Effector CD8-positive, alpha-beta T cell (primary cell): ENCODE results near the gene KRT76.

Experiments used
- DNase-seq: peaks from one replicate; lab custom pipeline; 2025; lab: John Stamatoyannopoulos, UW
- total RNA-seq, 4 experiments: gene quantifications; one replicate each; lab custom pipeline; 2026; lab: John Stamatoyannopoulos, UW

Gene KRT76
- total RNA-seq: 0 to 0.18 (median 0) reads per million in 4 experiments

DNA sequence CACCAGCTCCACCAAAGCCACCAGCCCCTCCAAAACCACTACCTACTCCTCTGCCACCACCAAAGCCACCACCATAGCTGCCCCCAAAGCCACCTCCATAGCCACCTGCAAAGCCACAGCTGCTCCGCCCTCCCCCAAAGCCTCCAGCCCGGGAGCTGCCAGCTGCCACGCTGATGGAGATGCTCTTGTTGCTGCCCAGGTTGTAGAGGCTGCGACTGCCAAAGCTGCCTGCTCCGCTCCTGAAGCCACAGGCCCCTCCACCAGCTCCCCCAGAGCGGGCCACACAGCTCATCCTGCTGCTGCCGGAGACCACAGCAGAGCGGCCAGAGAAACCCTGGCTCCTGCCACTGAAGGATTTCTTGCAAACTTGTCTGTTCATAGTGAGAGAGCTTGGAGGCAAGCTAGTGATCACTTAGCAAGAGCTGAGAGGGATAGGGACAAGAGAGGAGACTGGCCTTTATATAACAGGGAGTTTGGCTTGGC lies at the start of gene KRT76:
Gene KRT76, minus strand, starts transcription at position 433 of the 483 bp plus-strand sequence. Its CDS starts 54 bp downstream, at position 379.
- no peak for DNase-seq

DNA sequence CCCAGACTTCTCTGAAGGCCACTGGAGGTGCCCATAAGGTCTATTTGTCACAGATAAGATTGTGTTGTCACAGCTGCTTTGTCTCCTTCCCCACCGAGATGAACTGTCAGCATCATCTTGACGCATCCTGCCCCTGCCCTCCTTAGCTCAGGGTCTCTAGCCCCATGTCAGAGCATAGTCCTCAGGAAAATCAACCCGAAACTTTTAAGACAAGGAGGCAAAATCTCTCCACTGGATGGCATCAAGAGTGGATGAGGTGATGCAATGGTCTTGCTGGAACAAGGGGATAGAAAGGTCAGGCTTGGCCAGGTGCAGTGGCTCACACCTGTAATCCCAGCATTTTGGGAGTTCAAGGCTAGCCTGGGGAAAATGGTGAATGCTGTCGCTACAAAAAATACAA lies 48.8 kb upstream of the KRT76 start:
- no peak for DNase-seq

DNA sequence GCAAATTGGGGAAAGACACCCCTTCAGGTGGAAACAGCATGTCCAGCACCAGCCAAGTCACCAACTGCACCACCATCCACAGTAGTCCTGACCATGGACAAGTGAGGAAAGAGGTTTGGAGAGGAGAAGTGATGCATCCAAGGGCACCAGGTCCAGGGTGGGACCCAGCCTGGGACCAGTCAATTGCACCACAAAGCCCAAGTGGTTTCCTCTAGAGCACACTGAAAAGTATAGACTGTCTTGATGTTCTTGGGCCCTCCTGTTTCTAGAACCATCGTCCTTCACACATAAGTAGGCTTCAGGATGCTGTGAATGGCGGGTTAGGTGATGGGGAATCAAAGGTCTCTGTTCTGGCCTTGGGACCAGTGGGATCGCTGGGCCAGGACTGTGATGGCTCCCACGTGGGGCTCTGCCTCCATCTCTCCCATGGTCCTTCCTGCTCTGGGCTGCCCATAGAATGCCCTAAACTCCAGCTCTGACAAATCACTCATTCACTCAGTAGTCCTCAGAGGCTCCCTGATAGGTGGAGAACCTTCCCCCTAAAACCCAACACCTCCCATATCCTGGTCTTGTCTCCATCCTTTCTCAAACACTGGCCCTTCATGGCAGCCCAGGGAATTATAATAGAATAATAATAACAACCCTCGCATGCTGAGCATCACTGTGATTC lies 47.7 kb upstream of the KRT76 start:
- DNase-seq: no peak

DNA sequence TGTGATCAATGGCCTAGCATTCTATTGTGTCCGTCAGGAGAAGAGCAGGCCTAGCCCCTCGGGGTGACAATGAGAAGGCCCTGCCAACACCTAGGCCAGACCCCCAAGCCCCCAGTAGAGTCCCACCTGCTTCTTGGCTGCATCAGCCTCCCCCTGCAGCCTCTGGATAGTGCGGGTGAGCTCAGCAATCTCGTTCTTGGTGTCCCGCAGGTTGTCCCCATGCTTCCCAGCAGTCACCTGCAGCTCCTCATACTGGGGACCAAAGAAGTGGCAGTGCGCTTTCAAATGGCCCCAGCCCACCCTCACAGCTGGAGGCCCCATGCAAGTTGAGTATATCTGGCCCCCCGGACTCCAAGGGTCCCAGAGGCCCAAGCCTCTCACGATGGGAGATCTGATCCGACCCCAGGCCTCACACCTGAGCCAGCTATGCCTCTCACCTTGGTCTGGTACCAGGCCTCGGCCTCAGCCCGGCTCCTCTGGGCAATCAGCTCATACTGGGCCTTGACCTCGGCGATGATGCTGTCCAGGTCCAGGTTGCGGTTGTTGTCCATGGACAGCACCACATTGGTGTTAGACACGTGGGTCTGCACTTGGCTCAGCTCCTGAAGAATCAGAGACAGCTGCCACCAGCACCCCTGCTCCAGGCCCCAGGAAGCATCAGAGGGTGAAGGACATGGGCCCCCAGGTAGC lies 46.8 kb upstream of the KRT76 start:
- DNase-seq: no peak

DNA sequence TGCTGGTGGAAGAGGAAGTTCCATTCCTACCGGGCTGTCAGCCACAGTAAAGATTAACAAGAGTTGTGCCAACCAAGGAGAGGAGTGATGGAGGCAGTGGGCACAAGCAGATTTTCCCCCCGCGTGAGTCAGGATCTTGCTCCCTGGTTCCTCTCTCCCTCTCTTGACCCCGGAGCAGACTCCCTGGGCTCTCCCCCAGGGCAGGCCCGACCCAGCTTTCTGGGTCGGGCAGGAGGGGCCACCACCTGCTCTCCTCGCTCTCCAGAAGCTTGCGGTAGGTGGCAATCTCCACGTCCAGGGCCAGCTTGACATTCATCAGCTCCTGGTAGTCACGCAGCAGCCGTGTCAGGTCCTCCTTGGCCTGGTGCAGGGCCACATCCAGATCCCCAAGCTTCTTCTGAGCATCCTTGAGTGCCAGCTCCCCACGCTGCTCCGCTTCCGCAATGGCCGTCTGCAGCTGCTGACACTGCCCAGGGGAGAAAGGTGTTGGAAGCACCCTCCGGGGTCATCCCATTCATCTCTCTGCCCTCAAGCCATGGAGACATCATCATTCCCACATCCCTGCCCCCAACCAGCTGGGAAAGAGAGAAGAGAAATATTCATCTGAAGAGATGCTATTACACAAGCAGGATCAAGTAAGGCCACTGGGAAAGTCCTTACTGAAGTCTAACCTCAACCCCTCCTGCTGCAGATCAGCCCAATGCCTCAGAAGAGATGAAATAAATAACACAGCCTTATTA lies 45.8 kb upstream of the KRT76 start:
- no peak for DNase-seq

DNA sequence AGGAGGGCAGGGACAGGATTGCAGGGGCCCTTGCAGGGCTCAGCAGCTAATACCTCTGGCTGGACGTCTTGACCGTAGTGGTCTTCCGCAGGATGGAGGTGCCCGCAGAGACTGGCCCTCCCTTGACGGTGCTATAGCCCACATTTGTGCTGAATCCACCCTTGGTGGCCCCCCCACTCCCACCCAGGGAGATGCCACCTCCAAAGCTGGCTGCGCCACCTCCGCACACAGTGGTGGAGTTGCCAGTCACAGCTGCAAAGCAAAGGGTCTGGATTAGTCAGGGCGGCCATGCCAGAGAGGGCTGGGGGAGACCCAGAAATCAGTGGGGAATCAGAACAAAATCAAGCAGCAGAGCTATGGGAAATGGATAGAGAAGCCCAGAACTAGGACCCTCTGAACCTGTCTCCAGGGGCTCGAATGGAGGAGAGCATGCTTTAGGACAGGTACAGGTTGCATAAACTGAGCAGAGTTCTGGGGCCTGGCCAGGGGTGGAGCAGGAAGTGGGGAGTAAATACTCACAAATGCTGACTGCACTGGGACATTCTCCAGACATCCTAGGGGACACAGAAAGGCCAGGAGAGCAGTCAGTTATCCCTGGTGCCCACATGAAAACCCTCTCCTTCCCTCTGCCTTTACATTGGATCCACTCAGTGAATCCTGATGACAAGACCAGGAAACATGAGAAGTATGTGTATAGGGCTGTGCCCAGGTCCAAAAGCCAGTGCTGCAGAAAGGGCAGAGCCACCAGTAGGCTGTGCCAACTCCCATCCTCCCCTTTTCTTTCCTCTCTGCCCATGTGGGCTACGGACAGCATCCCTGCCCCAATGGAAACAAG lies 44.9 kb upstream of the KRT76 start:
- no peak for DNase-seq

DNA sequence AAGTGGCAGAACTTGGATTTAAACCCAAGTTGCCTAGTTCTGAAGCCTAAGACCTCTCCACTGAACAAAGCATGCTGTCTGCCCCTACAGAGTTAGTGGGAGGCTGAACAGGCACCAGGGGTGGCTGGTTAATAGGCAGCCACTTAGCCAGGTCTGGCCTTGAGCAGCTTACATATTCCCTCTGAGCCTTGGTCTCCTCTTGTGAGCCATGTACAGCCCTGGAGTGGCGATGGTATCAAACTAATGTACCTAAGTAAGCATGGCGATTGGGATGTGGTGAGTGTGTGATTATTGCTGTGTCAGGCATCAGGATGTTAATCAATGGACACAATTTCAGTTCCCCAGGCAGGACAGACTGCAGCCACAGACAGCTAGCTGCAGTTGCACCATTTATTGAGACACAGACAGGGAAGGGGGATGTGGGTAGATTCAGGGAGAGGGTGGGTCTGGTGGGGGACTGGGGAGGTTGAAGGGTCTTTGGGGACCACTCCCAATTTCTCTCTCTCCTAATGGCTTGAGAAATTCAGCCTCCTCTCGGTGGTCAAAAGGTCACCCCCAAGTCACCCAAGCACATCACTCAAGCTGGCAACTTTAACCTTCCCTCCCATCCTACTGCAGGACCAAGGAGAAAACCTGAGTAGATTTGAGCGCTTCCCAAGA lies 44.1 kb upstream of the KRT76 start:
- DNase-seq: no peak

DNA sequence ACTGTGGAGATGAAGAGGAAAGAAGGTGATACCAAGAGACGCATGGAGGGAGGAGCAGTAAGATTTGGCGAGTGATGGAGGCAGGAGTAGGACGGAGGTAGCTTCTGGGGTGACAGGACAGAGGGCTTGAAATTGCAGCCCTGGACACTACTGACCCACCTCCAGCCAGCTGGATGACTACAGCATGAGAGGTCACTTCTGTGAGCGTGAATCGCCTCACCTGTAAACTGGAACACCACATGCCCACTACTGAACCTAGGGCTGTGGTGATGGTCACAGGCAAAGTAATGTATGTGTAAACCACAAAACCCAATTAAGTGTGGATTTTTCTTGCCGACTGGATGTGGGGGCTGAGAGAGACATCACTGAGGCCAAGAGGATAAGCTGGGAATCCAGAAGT lies 43.4 kb upstream of the KRT76 start:
- DNase-seq: no peak

DNA sequence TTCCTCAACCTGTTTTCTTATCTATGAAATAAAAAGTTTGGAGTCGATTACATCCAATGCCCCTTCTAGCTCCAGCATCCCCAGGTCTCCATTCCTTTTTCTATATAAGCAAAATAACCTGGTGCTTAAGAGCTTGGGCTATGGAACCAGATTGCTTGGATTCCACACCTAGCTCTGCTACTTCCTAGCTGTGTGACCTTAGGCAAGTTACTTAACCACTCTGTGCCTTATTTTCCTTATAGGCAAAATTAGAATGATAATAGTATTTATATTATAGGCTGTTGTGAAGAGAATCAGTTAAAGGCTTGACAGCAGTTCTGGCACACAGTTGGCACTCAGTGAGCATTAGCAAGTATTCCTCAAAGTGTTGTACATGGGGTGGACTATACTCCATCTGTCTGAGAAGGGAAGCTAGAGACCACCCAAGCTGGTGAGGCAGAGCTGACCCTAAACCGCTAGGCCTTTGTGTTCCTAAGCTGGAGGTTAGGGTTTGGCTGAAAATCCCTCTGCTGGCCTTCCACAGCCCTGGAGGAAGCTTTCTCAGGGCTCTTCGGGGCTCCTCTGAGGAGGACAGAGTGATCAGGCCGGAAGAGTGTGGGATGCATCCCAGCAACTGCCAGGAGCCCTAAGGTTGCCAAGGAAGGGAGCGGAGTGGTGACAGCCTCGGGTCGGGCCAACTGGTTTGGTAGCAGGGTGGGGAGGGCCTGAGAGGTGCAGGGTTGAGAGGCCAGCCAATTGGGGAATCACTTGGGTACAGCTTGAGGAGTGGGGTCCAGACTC lies 42.8 kb upstream of the KRT76 start:
- DNase-seq: no peak

DNA sequence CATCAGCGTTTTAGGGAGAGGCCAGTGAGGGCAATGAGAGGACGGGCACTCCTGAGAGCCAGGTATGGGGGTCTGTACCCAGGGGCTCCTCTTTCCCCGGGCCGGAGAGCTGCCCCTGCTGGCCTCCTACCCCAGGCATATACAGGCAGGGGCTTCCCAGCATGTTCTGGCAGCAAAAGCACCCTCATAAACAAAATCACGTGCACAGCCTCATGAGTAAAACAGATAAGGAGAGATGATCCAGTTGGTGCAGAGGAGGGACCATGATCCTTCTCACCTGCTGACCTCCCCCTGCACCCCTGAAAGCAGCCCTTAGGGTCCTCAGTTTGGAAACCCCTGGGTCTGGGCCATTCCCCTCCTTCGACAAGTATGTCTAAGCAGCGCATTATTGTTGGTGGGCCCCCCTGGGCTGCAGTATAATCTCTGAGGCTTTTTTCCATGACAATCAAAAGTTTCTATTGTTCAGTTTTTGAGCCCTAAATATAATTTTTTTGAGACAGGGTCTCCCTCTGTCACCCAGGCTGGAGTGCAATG lies 41.8 kb upstream of the KRT76 start:
- no peak for DNase-seq

DNA sequence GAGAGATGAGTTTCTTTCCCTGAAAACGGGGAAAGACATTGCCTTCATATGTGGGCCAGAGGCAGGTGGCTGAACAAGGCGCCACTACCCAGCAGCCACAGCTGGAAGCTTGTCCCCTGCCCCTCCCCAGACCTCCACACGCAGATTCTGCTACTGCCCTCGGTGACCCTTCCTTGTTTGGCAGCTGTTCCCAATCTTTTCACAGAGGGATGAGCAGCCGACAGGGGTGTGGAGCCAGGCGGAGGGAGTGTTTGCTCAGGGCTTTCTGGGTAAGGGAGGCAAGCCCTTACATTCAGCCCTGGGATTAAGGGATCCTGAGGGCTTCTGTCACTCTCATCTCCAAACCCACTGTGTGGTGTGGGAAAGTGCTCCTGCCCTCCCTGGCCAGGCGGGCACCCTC lies 41.2 kb upstream of the KRT76 start:
- DNase-seq: no peak

DNA sequence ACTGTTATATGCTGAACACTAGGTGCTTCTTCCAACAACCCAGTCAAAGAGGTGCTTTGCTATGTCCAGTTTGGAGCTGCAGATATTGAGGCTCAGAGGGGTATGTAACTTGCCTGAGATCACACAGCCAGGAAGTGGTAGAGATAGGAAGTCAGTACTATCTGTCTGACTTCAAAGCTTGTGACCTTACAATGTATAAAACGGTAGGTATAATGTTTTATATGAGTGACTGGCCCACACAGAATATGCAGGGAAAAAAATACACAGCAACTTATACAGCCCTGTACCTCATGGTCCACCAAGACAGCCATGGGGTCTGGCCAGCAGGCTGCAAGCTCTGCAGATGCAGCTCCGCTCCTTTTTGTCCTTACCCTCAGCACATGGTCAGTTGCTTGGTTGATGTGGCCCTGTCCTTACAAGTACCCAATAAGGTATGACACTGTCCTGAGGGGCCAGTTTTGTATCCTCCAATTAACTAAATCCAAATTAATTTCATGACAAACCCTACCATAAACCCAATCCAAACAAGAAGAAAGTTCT lies 40.6 kb upstream of the KRT76 start:
- no peak for DNase-seq

DNA sequence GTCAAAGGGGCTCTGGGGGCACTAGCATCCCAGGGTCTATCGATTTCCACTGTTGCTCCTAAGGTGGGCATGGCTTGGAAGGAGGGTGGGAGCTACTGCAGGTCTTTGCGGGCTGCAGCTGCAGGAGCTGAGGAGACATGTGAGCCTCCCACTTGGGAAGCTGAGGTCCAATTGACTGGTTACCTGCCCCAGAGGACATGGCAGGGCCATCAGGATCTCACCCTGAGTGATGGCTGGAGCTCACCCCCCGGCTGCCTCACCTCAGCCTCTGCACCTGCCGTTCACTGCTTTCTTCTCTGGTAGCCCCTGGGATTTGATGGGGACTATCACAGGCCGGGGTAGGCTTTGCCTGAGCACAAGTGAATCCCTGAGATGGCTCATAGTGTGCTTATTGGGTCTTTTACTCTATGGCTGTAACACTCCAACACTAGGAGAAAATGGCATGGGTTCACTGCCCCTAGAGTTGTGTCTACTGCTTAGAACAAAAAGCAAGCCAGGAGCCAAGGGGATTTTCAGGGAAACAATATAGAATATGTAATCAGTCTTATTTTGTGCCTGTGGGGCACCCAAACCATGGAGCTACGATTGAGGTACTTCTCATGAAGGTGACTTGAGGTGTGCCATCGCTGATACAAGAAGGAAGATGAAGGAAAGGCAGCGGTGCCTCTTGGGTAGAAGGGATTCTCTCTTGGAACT lies 40.0 kb upstream of the KRT76 start:
- no peak for DNase-seq

DNA sequence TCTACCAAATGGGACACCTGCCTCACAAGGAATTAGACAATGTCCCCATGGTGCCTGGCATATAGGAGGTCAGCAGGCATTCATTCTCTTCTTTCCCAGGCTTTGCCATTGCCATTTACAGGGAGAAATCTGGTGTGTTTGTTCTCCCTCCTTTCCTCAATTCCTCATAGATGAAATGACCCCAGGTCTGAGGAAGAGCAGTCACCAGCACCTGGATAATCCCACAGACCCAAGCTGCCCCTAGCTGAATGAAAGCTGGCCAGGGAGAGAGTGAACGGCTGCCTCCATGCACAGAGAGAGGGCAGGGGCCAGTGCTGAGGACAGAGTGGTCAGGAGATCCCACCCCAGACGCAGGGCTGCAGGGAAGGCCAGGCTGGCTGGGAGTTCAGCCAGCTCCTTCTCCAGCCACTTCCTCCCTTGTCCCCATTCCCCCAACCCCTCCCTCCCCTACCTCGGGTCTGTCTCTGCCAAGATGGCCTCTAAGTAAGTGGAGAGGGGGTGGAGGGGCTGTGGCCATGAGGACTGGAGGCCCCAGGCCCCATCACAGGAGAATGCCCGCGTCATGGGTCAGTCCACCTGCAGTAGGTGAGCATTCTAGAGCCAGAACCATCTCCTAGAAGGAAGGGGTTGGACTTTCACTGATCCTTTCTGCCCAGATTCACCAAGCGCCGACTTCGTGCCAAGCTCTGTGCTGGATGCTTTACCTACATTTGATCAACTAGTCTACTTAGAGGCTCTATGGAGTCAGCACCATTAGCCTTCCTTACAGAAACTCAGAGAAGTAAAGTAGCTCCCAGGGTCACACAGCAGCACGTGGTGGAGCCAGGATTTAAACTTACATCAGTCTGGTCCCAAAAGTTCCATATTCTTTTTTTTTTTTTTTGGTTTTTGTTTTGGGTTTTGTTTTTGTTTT lies 38.8 kb upstream of the KRT76 start:
- no peak for DNase-seq

DNA sequence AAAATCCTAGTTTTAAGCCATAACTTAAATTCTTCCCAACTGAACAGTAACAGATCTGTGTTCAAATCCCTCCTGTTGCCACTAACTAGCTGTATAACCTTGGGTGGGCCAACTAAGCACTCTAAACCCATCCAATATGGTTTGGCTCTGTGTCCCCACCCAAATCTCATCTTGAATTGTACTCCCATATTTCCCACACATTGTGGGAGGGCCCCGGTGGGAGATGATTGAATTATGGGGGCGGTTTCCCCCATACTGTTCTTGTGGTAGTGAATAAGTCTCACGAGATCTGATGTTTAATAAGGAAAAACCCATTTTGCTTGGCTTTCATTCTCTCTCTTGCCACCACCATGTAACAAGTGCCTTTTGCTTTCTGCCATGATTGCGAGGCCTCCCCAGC lies 38.0 kb upstream of the KRT76 start:
- DNase-seq: no peak

DNA sequence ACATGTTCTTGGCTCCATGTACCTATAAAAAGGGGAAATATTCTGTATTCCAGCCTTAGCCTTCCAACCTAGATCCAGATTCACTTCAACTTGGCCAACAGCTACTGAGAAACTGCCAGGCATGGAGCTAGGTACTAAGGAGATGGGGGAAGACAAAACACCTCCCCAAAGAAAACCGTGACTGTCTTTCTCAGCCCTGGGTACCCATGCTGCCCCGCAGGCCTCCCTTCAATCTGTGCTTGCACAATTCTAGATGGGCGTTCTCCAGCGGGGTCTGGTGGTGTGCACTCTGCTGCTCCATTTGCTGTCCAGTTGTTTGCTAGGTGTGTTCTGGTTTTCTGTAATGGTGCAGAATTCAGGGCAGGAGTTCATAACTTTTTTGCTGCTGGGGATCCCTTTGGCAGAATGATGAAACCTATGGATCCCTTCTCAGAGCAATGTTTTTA lies 37.6 kb upstream of the KRT76 start:
- DNase-seq: no peak

DNA sequence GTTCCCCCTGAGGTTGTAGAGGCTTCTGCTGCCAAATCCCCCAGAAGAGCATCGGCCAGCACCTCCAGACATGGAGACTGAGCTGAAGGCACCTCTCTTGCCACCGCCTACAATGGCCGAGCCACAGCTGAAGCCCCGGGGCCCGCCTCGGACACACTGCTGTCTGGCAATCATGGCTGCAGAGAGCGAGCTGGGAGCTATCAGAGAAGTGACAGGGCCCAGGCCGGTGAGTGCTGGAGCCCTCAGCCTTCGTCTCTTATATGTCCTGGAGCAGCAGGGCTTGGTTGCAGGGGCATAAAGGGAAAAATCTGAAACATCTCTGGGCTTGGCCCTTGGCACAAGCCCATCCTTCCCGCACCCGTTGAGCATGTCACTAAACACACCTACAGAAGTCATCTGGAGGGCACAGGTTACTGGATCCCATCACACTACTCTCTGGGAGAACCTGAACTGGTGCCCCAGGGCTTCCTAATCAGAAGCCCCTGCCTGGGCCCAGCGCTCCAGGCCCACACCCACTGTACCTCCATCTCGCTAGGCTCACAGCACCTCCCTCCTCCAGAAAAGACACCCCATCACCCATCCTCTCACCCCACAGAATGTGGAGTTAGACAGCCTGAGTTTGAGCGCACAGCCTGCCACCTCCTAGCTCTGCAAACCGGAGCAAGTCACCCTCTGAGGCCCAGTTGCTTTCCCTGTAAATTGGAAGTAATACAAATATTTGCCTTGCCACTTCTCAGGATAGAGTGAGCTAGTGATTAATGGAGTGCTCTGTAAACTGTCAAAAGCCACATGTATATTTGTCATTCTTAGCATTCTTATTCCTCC lies 37.0 kb upstream of the KRT76 start, which contains the start of gene KRT4:
Gene KRT4, minus strand, starts transcription at position 232 of the 825 bp plus-strand sequence. Its CDS starts 58 bp downstream, at position 174.
- no peak for DNase-seq
